HG02870 (cell line): Measurements from ENCODE around the gene CNTNAP1.

Source experiments
- ATAC-seq: cut with Tn5 transposase; IDR thresholded peaks from one replicate; pipeline ENCODE4 v1.9.1; 2021; ENCODE audit warnings: mild to moderate bottlenecking, moderate library complexity; ENCODE audit not compliant: unreplicated experiment

The CNTNAP1 gene

GRCh38 chr17:42669977-42670788, 12.1 kb upstream of the CNTNAP1 start:
- ATAC-seq, result no peak

GRCh38 chr17:42670789-42671657, 11.3 kb upstream of the CNTNAP1 start:
- no peak for ATAC-seq

- ATAC-seq, result no peak
Measured at GRCh38 chr17:42672038-42672437, 10.3 kb upstream of the CNTNAP1 start.

GRCh38 chr17:42673266-42673884, 9.0 kb upstream of the CNTNAP1 start:
- no peak for ATAC-seq

GRCh38 chr17:42673885-42674754, 8.2 kb upstream of the CNTNAP1 start:
- ATAC-seq, result no peak

GRCh38 chr17:42674755-42675347, 7.5 kb upstream of the CNTNAP1 start:
- no peak for ATAC-seq

GRCh38 chr17:42675348-42675964, 6.9 kb upstream of the CNTNAP1 start:
- no peak for ATAC-seq

GRCh38 chr17:42675965-42676423, 6.3 kb upstream of the CNTNAP1 start:
- no peak for ATAC-seq

- no peak for ATAC-seq
Measured at GRCh38 chr17:42676424-42677011, 5.8 kb upstream of the CNTNAP1 start, which contains the start of gene PLEKHH3. TSS of gene PLEKHH3 (minus strand) at chr17:42676994. CDS start at chr17:42676563, 431 bp downstream.

- peak; percentile 71 for ATAC-seq
Measured at GRCh38 chr17:42677012-42677857, 5.1 kb upstream of the CNTNAP1 start.

GRCh38 chr17:42677921-42678781, 4.2 kb upstream of the CNTNAP1 start:
- ATAC-seq, result peak; percentile 21

GRCh38 chr17:42678951-42679491, 3.3 kb upstream of the CNTNAP1 start:
- no peak for ATAC-seq

- no peak for ATAC-seq
Measured at GRCh38 chr17:42679492-42680330, 2.6 kb upstream of the CNTNAP1 start.

GRCh38 chr17:42680331-42680808, 2.0 kb upstream of the CNTNAP1 start:
- no peak for ATAC-seq

- ATAC-seq, result no peak
Measured at GRCh38 chr17:42682722-42683403, 532 bp downstream of the CNTNAP1 start.
